Neural cell (in vitro differentiated cells): ENCODE results near the gene PPP1R9B. TPM values are rescaled to one million over a fixed set of nuclear protein-coding genes. Genes with fewer than 3 reads are reported as not detected.

Experiments used
- H2AFZ ChIP-seq: fragments of 200-600, 300-800 bp; sonication (generic), shearing (Covaris generic); 2 replicates; pipeline ENCODE4 v1.6.0; 2014; ENCODE audit warnings: low read depth, mild to moderate bottlenecking, antibody characterized with exemption, low read length, moderate library complexity
- H3F3A ChIP-seq: fragments of 200-600 bp; shearing (Covaris generic); 2 replicates; pipeline ENCODE4 v1.6.1; 2016; ENCODE audit warnings: mild to moderate bottlenecking, moderate library complexity, mixed read lengths, antibody characterized with exemption, low read length; ENCODE audit not compliant: insufficient read depth, poor library complexity, severe bottlenecking
- H3K27ac ChIP-seq: fragments of 200-600, 300-800 bp; sonication (generic), shearing (Covaris generic); 2 replicates; pipeline ENCODE4 v1.5.1; 2014; ENCODE audit warnings: mild to moderate bottlenecking, low read length, moderate library complexity
- H3K27me3 ChIP-seq: fragments of 300-800, 200-600 bp; sonication (generic), shearing (Covaris generic); 2 replicates; pipeline ENCODE4 v1.6.0; 2014; ENCODE audit warnings: mild to moderate bottlenecking, low read depth, low read length, moderate library complexity; ENCODE audit not compliant: insufficient read depth
- H3K36me3 ChIP-seq: fragments of 300-800, 200-600 bp; sonication (generic), shearing (Covaris generic); 2 replicates; pipeline ENCODE4 v1.5.1; 2014; ENCODE audit warnings: mild to moderate bottlenecking, antibody characterized with exemption, low read length, moderate library complexity; ENCODE audit not compliant: insufficient read depth
- H3K4me2 ChIP-seq: fragments of 300-800, 200-600 bp; sonication (generic), shearing (Covaris generic); 2 replicates; pipeline ENCODE4 v1.6.0; 2014; ENCODE audit warnings: mild to moderate bottlenecking, low read length
- H3K4me3 ChIP-seq: fragments of 300-800, 200-600 bp; sonication (generic), shearing (Covaris generic); 2 replicates; pipeline ENCODE4 v1.5.1; 2014; ENCODE audit warnings: mild to moderate bottlenecking, low read length, moderate library complexity
- H3K79me2 ChIP-seq: fragments of 200-600 bp; shearing (Covaris generic); replicated peaks from 2 replicates; pipeline ENCODE4 v1.6.0; 2014; ENCODE audit warnings: mild to moderate bottlenecking, low read length, moderate library complexity; ENCODE audit not compliant: insufficient read depth
- H3K9ac ChIP-seq: fragments of 300-800, 200-600 bp; sonication (generic), shearing (Covaris generic); 2 replicates; pipeline ENCODE4 v1.6.1; 2016; ENCODE audit warnings: mild to moderate bottlenecking, low read length, mixed read lengths
- H3K9me2 ChIP-seq: fragments of 200-600 bp; shearing (Covaris generic); 2 replicates; pipeline ENCODE4 v1.6.1; 2016; ENCODE audit warnings: mild to moderate bottlenecking, low read length, mixed read lengths; ENCODE audit not compliant: insufficient read depth
- H3K9me3 ChIP-seq: fragments of 200-600, 300-800 bp; sonication (generic), shearing (Covaris generic); 2 replicates; pipeline ENCODE4 v1.6.1; 2016; ENCODE audit warnings: mild to moderate bottlenecking, mixed run types, low read length, moderate library complexity, mixed read lengths
- H4K20me1 ChIP-seq: fragments of 200-600 bp; shearing (Covaris generic); 2 replicates; pipeline ENCODE4 v1.6.1; 2016; ENCODE audit warnings: mild to moderate bottlenecking, mixed run types; ENCODE audit not compliant: insufficient read depth
- EP300 ChIP-seq: fragments of 450-650 bp; conservative IDR thresholded peaks from 2 replicates; pipeline ENCODE4 v1.6.1; 2014; ENCODE audit warnings: antibody characterized with exemption, mild to moderate bottlenecking, moderate library complexity; ENCODE audit not compliant: poor library complexity, severe bottlenecking
- EZH2 ChIP-seq: fragments of 200-600, 300-800 bp; shearing (Covaris generic), sonication (generic); IDR thresholded peaks from 2 replicates; pipeline ENCODE4 v1.6.1; 2014; ENCODE audit warnings: antibody characterized with exemption, low read length, borderline replicate concordance, mild to moderate bottlenecking; ENCODE audit not compliant: insufficient read depth, poor library complexity, severe bottlenecking
- MXI1 ChIP-seq: fragments of 450-650 bp; conservative IDR thresholded peaks from 2 replicates; pipeline ENCODE4 v1.6.1; 2014; ENCODE audit warnings: antibody characterized with exemption, mild to moderate bottlenecking; ENCODE audit not compliant: poor library complexity, severe bottlenecking
- POLR2AphosphoS5 ChIP-seq: IDR thresholded peaks from 2 replicates; pipeline ENCODE4 v1.6.1; 2012
- RAD21 ChIP-seq: fragments of 450-650 bp; conservative IDR thresholded peaks from 2 replicates; pipeline ENCODE4 v1.6.1; 2014; ENCODE audit warnings: antibody characterized with exemption, mild to moderate bottlenecking, moderate library complexity
- SMC3 ChIP-seq: fragments of 450-650 bp; conservative IDR thresholded peaks from 2 replicates; pipeline ENCODE4 v1.6.1; 2014; ENCODE audit warnings: antibody characterized with exemption, mild to moderate bottlenecking, moderate library complexity; ENCODE audit not compliant: poor library complexity
- TAF1 ChIP-seq: IDR thresholded peaks from 2 replicates; pipeline ENCODE4 v1.6.1; 2012; ENCODE audit warnings: low read depth
- polyA plus RNA-seq: library from polyadenylated mRNA; depleted of rRNA; stranded (reverse); fragments of >200 nt; gene quantifications from 2 replicates; pipeline ENCODE4 v1.2.3, GENCODE V29; 2014
- TF ChIP-seq, protein P1 (sequence below): fragments of 450-650 bp; IDR thresholded peaks from 2 replicates; pipeline ENCODE4 v1.5.1; 2014; ENCODE audit warnings: antibody characterized with exemption, mild to moderate bottlenecking, moderate library complexity; ENCODE audit not compliant: poor library complexity, severe bottlenecking
- TF ChIP-seq, protein P2 (sequence below): IDR thresholded peaks from 2 replicates; pipeline ENCODE4 v1.6.1; 2012; ENCODE audit warnings: borderline replicate concordance

PPP1R9B gene
- polyA plus RNA-seq, 1 donor from 2014 or later, result 29.2 TPM

DNA sequence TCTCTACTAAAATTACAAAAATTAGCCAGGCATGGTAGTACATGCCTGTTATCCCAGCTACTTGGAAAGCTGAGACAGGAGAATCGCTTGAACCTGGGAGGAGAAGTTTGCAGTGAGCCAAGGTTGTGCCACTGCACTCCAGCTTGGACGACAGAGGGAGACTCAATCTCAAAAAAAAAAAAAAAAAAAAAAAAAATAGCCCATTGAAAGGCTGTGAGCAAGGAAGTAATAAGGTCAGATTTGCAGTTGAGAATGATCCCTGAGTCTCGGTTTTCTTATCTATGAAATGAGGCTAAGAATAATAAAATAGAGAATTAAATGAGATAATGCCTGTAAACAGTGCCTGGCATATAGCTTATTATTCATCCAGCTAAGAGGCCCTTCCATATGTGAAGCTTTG lies 56.7 kb downstream of the PPP1R9B start:
- H3K9ac ChIP-seq, result peak overlapping the region; percentile 66
- H3K79me2 ChIP-seq, result peaks cover 9% of the 10 kb centered on the region
- H3F3A ChIP-seq, result no peaks in the 10 kb centered on the region
- no peaks in the 10 kb centered on the region for H3K36me3 ChIP-seq
- peak overlapping the region; percentile 97 for H3K4me3 ChIP-seq
- no peaks in the 10 kb centered on the region for H3K9me2 ChIP-seq
- TF ChIP-seq EP300 (no peak), MXI1 (no peak), EZH2 (no peak), TAF1 (no peak), POLR2AphosphoS5 (no peak), RAD21 (no peak), SMC3 (no peak)
- TF ChIP-seq, protein P1, sequence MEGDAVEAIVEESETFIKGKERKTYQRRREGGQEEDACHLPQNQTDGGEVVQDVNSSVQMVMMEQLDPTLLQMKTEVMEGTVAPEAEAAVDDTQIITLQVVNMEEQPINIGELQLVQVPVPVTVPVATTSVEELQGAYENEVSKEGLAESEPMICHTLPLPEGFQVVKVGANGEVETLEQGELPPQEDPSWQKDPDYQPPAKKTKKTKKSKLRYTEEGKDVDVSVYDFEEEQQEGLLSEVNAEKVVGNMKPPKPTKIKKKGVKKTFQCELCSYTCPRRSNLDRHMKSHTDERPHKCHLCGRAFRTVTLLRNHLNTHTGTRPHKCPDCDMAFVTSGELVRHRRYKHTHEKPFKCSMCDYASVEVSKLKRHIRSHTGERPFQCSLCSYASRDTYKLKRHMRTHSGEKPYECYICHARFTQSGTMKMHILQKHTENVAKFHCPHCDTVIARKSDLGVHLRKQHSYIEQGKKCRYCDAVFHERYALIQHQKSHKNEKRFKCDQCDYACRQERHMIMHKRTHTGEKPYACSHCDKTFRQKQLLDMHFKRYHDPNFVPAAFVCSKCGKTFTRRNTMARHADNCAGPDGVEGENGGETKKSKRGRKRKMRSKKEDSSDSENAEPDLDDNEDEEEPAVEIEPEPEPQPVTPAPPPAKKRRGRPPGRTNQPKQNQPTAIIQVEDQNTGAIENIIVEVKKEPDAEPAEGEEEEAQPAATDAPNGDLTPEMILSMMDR, result no peak
- TF ChIP-seq, protein P2, sequence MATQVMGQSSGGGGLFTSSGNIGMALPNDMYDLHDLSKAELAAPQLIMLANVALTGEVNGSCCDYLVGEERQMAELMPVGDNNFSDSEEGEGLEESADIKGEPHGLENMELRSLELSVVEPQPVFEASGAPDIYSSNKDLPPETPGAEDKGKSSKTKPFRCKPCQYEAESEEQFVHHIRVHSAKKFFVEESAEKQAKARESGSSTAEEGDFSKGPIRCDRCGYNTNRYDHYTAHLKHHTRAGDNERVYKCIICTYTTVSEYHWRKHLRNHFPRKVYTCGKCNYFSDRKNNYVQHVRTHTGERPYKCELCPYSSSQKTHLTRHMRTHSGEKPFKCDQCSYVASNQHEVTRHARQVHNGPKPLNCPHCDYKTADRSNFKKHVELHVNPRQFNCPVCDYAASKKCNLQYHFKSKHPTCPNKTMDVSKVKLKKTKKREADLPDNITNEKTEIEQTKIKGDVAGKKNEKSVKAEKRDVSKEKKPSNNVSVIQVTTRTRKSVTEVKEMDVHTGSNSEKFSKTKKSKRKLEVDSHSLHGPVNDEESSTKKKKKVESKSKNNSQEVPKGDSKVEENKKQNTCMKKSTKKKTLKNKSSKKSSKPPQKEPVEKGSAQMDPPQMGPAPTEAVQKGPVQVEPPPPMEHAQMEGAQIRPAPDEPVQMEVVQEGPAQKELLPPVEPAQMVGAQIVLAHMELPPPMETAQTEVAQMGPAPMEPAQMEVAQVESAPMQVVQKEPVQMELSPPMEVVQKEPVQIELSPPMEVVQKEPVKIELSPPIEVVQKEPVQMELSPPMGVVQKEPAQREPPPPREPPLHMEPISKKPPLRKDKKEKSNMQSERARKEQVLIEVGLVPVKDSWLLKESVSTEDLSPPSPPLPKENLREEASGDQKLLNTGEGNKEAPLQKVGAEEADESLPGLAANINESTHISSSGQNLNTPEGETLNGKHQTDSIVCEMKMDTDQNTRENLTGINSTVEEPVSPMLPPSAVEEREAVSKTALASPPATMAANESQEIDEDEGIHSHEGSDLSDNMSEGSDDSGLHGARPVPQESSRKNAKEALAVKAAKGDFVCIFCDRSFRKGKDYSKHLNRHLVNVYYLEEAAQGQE, result no peak
- H3K27ac ChIP-seq, result peak overlapping the region; percentile 83
- H2AFZ ChIP-seq, result peak overlapping the region; percentile 15
- H3K4me2 ChIP-seq, result peak overlapping the region; percentile 91
- no peaks in the 10 kb centered on the region for H4K20me1 ChIP-seq
- no peaks in the 10 kb centered on the region for H3K27me3 ChIP-seq
- no peaks in the 10 kb centered on the region for H3K9me3 ChIP-seq

DNA sequence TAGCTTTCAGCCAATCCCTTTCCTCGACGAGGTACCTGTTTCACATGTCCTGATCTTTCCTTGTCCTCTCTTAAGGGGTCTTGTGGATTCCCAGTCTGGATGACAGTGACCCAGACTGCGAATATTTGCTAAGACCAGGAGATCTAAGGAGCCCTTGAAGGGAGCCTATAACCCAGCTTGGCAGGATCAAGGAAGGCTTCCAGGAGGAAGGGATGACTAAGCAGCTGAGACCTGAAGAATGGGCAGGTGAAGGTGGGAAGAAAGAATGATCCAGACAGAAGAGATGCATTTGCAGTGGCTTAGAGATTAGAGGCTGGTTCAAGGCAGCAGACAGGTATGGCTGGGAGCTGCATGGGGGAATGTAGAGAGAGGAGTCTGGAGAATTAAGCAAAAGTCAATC lies 57.2 kb downstream of the PPP1R9B start:
- Histone ChIP-seq H3K9me3 (no peaks in the 10 kb centered on the region), H3K79me2 (peaks cover 9% of the 10 kb centered on the region), H3K9me2 (no peaks in the 10 kb centered on the region), H3K36me3 (no peaks in the 10 kb centered on the region), H3K4me3 (no peak overlapping the region), H3K9ac (no peak overlapping the region), H4K20me1 (no peaks in the 10 kb centered on the region), H3K27ac (no peak overlapping the region), H3F3A (no peaks in the 10 kb centered on the region), H2AFZ (no peak overlapping the region), H3K27me3 (no peaks in the 10 kb centered on the region), H3K4me2 (no peak overlapping the region)
- TF ChIP-seq POLR2AphosphoS5 (no peak), EP300 (no peak), RAD21 (no peak), TAF1 (no peak), MXI1 (no peak), EZH2 (no peak), SMC3 (no peak)
- TF ChIP-seq, protein P1, result no peak
- TF ChIP-seq, protein P2, result no peak
